ENCODE results near the gene PROS1.

DNA sequence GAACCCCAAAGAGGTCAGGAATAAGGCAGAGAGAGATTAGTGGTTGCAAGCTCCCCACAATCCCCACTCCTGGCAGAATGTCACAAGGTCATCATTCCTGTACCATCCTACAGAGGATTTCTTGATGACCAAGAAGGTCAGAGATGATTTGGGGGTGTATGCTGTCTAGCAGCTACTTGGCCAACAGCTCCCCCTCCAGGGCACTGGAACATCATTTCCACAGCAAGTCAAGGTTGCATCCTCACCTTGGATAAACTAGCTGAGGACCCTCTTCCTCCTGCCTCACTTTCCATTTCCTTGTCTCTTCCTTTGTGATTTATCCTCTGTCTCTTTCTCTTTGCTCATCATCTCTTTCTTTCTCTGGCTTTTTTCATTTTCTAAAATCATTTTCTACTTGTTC lies 106.3 kb downstream of the PROS1 start:
- no peak for TF ChIP-seq POLR2A (IDR thresholded peaks at IDR 0.05)
- TF ChIP-seq, protein P1, sequence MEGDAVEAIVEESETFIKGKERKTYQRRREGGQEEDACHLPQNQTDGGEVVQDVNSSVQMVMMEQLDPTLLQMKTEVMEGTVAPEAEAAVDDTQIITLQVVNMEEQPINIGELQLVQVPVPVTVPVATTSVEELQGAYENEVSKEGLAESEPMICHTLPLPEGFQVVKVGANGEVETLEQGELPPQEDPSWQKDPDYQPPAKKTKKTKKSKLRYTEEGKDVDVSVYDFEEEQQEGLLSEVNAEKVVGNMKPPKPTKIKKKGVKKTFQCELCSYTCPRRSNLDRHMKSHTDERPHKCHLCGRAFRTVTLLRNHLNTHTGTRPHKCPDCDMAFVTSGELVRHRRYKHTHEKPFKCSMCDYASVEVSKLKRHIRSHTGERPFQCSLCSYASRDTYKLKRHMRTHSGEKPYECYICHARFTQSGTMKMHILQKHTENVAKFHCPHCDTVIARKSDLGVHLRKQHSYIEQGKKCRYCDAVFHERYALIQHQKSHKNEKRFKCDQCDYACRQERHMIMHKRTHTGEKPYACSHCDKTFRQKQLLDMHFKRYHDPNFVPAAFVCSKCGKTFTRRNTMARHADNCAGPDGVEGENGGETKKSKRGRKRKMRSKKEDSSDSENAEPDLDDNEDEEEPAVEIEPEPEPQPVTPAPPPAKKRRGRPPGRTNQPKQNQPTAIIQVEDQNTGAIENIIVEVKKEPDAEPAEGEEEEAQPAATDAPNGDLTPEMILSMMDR (IDR thresholded peaks at IDR 0.05 in 8 of 11, conservative IDR thresholded peaks at IDR 0.05 in 3 of 11) = no peak
- TF ChIP-seq POLR2AphosphoS5 (IDR thresholded peaks at IDR 0.05) = no peak
